ENCODE data around the gene FAT1.

GRCh38 chr4:186570193-186570996, 153.3 kb downstream of the FAT1 start:
- TF ChIP-seq CTCF (conservative IDR thresholded peaks at IDR 0.05): no peak
- TF ChIP-seq ZFX (IDR thresholded peaks at IDR 0.05): no peak

Data from C4-2B (cell line).